Left lung (tissue), 10 donors: Measurements from ENCODE around the gene LRRTM1. TPM values are rescaled to one million over a fixed set of nuclear protein-coding genes. Genes with fewer than 3 reads are reported as not detected.

Source experiments
- ATAC-seq: fragments of 200-7000 bp; cut with Tn5 transposase; one replicate; pipeline ENCODE4 v1.9.1; 2020; ENCODE audit warnings: moderate library complexity
- DNase-seq, 4 donors: peaks; one replicate each; pipeline ENCODE4 v3.0.0-alpha.2; 2013 to 2020
- H3K27ac ChIP-seq, 2 donors: fragments of 200-600 bp; sonication (generic) in 1 of 2; one replicate each; pipeline versions ENCODE4 v1.5.0 to v1.8.0; 2020 to 2021
- H3K27me3 ChIP-seq, 2 donors: fragments of 200-600 bp; sonication (generic) in 1 of 2; one replicate each; pipeline versions ENCODE4 v1.5.0 to v1.8.0; 2020 to 2021
- H3K36me3 ChIP-seq, 2 donors: fragments of 200-600 bp; sonication (generic) in 1 of 2; one replicate each; pipeline versions ENCODE4 v1.5.0 to v1.8.0; 2020 to 2021
- H3K4me1 ChIP-seq, 2 donors: fragments of 200-600 bp; one replicate each; pipeline ENCODE4 v1.8.0; 2021
- H3K4me3 ChIP-seq, 2 donors: fragments of 200-600 bp; sonication (generic) in 1 of 2; one replicate each; pipeline versions ENCODE4 v1.5.0 to v1.8.0; 2020 to 2021; ENCODE audit warnings: mild to moderate bottlenecking in 1 of 2
- H3K9me3 ChIP-seq, 2 donors: fragments of 200-600 bp; sonication (generic) in 1 of 2; one replicate each; pipeline versions ENCODE4 v1.5.0 to v1.8.0; 2020 to 2021
- CTCF ChIP-seq, 2 donors: fragments of 200-600 bp; sonication (generic) in 1 of 2; IDR thresholded peaks; one replicate each; pipeline versions ENCODE4 v1.5.0 to v1.8.0; 2021; ENCODE audit warnings: antibody characterized with exemption in 2 of 2
- intact Hi-C, 2 donors: fragments of 100-400 bp; cut with DNase I; formaldehyde crosslinking; loops; one replicate each; pipeline versions ENCODE4 v1.11.2 to v1.14.2; 2022
- polyA plus RNA-seq, 6 donors: library from polyadenylated mRNA; unstranded; fragments of 120-200 nt; gene quantifications; one replicate each; pipeline ENCODE4 v1.2.1, GENCODE V29; 2013; ENCODE audit not compliant: insufficient read length in 6 of 6
- total RNA-seq, 2 donors: library from RNA; stranded (reverse); fragmentation: NEBNext Ultra II Directional; extraction: Animal tissue kit (Norgen Biotek cat#: 25700); gene quantifications; one replicate each; pipeline ENCODE4 v1.2.1, GENCODE V29; 2021
- donor health status: DM: no; HTN: yes; CAD: no.
- donor health status: DM: no; HTN: no; CAD: no.

LRRTM1 gene
- total and polyA plus RNA-seq, 8 donors = 2.0 to 3.6 (median 2.7) TPM; not detected in 2

GRCh38 chr2:80288576-80288975 is 16.0 kb downstream of the LRRTM1 start:
- H3K27ac ChIP-seq = no peak overlapping the region
- H3K4me3 ChIP-seq = no peak overlapping the region
- no peaks in the 10 kb centered on the region for H3K36me3 ChIP-seq
- peak in 2 of 4 donors; percentile 63 to 76 for DNase-seq
- ATAC-seq = peak; percentile 80
- no peaks in the 10 kb centered on the region for H3K27me3 ChIP-seq
- no peaks in the 10 kb centered on the region for H3K9me3 ChIP-seq
- no peak for TF ChIP-seq CTCF (IDR thresholded peaks at IDR 0.05)
- intact Hi-C loops = no loop called here
- peaks cover 0 to 4% of the 10 kb centered on the region in 2 donors for H3K4me1 ChIP-seq

- ATAC-seq (no peak), DNase-seq (no peak)
- H3K27me3 ChIP-seq = no peaks in the 10 kb centered on the region
- H3K36me3 ChIP-seq = no peaks in the 10 kb centered on the region
- H3K27ac ChIP-seq = no peak overlapping the region
- H3K4me1 ChIP-seq = no peaks in the 10 kb centered on the region
- no peaks in the 10 kb centered on the region for H3K9me3 ChIP-seq
- TF ChIP-seq CTCF (IDR thresholded peaks at IDR 0.05) = no peak
- intact Hi-C loops = no loop called here
- H3K4me3 ChIP-seq = no peak overlapping the region
These were observed 23.5 kb downstream of the LRRTM1 start for GRCh38 chr2:80281049-80281448.

- no peaks in the 10 kb centered on the region for H3K36me3 ChIP-seq
- no peaks in the 10 kb centered on the region for H3K4me1 ChIP-seq
- H3K27me3 ChIP-seq = no peaks in the 10 kb centered on the region
- ATAC-seq = no peak
- H3K4me3 ChIP-seq = no peak overlapping the region
- DNase-seq = no peak
- intact Hi-C loops = no loop called here
- no peak overlapping the region for H3K27ac ChIP-seq
- H3K9me3 ChIP-seq = no peaks in the 10 kb centered on the region
- TF ChIP-seq CTCF (IDR thresholded peaks at IDR 0.05) = no peak
These were observed 24.0 kb downstream of the LRRTM1 start for GRCh38 chr2:80280598-80280997.

- no peaks in the 10 kb centered on the region for H3K27me3 ChIP-seq
- TF ChIP-seq CTCF (IDR thresholded peaks at IDR 0.05) = no peak
- H3K4me1 ChIP-seq = no peaks in the 10 kb centered on the region
- DNase-seq (no peak), ATAC-seq (no peak)
- H3K4me3 ChIP-seq = no peak overlapping the region
- no peaks in the 10 kb centered on the region for H3K36me3 ChIP-seq
- intact Hi-C loops = no loop called here
- H3K9me3 ChIP-seq = no peaks in the 10 kb centered on the region
- H3K27ac ChIP-seq = no peak overlapping the region
These were observed 34.7 kb downstream of the LRRTM1 start for GRCh38 chr2:80269806-80270205.

GRCh38 chr2:80266231-80266630 is 38.3 kb downstream of the LRRTM1 start:
- ATAC-seq (no peak), DNase-seq (no peak)
- no peak for TF ChIP-seq CTCF (IDR thresholded peaks at IDR 0.05)
- no peaks in the 10 kb centered on the region for H3K9me3 ChIP-seq
- no peaks in the 10 kb centered on the region for H3K4me1 ChIP-seq
- intact Hi-C loops = no loop called here
- no peaks in the 10 kb centered on the region for H3K36me3 ChIP-seq
- H3K27me3 ChIP-seq = no peaks in the 10 kb centered on the region
- H3K4me3 ChIP-seq = no peak overlapping the region
- H3K27ac ChIP-seq = no peak overlapping the region
